Gastrocnemius medialis (tissue), 4 donors: ENCODE data around the gene TMEM117. TPM values are rescaled to one million over a fixed set of nuclear protein-coding genes. Genes with fewer than 3 reads are reported as not detected.

Experiments used
- ATAC-seq, 2 donors: fragments of 150-250 bp; one replicate each; pipeline ENCODE4 v1.9.1; 2016
- DNase-seq, 2 donors: peaks; one replicate each; pipeline ENCODE4 v3.0.0-alpha.2; 2019
- H3K27ac ChIP-seq, 4 donors: fragments of 200-600 bp; sonication (generic); 1 replicate in 1 of 4; 2 replicates in 3 of 4; pipeline ENCODE4 v1.5.1; 2016 to 2018; ENCODE audit warnings: mild to moderate bottlenecking in 2 of 4, moderate library complexity in 1 of 4
- H3K27me3 ChIP-seq, 3 donors: fragments of 200-600 bp; sonication (generic) in 2 of 3; 1 replicate in 1 of 3; 2 replicates in 2 of 3; pipeline versions ENCODE4 v1.5.1 to v1.6.0; 2016 to 2019; ENCODE audit warnings: mild to moderate bottlenecking in 1 of 3, moderate library complexity in 1 of 3
- H3K36me3 ChIP-seq, 2 donors: fragments of 200-600 bp; sonication (generic) in 1 of 2; one replicate each; pipeline ENCODE4 v1.5.1; 2017 to 2018
- H3K4me1 ChIP-seq, 2 donors: fragments of 200-600 bp; sonication (generic) in 1 of 2; one replicate each; pipeline ENCODE4 v1.5.1; 2016 to 2017; ENCODE audit warnings: mild to moderate bottlenecking in 2 of 2
- H3K4me3 ChIP-seq, 4 donors: fragments of 200-600 bp; sonication (generic) in 3 of 4; 1 replicate in 1 of 4; 2 replicates in 3 of 4; pipeline ENCODE4 v1.5.1; 2016 to 2019; ENCODE audit warnings: mild to moderate bottlenecking in 2 of 4
- H3K9me3 ChIP-seq, 3 donors: fragments of 200-600 bp; sonication (generic) in 2 of 3; 1 replicate in 1 of 3; 2 replicates in 2 of 3; pipeline ENCODE4 v1.5.1; 2016 to 2019
- CTCF ChIP-seq, 5 experiments: fragments of 450-650 bp in 3 of 5; fragments of 200-600 bp in 2 of 5; sonication (generic) in 2 of 5; IDR thresholded peaks in 4 of 5; conservative IDR thresholded peaks in 1 of 5; 1 replicate in 4 of 5; 2 replicates in 1 of 5; pipeline ENCODE4 v1.5.1; 2016 to 2019; ENCODE audit warnings: antibody characterized with exemption in 5 of 5, mild to moderate bottlenecking in 3 of 5, moderate library complexity in 3 of 5
- POLR2A ChIP-seq, 2 donors: fragments of 450-650 bp; IDR thresholded peaks; one replicate each; pipeline ENCODE4 v1.6.1; 2017; ENCODE audit warnings: antibody characterized with exemption in 2 of 2, mild to moderate bottlenecking in 2 of 2, moderate library complexity in 2 of 2
- in situ Hi-C, 4 donors: fragments of 200-750 bp; cut with MboI; loops; one replicate each; pipeline versions ENCODE4 v1.15.0 to v1.8.0; 2017; ENCODE audit warnings: low sequenced_read_pairs in 4 of 4
- intact Hi-C: fragments of 100-400 bp; cut with DNase I; formaldehyde crosslinking; loops from one replicate; pipeline ENCODE4 v1.15.1; 2023; ENCODE audit warnings: low total_unique reads
- total RNA-seq, 4 donors: library from RNA; depleted of rRNA; stranded (reverse); fragments of >200 nt; gene quantifications; one replicate each; pipeline versions ENCODE4 v1.1.0 to v1.2.3, GENCODE V29; 2016

Gene TMEM117
- total RNA-seq, 4 donors from 2014 or later, result 3.5 to 19.4 (median 6.1) TPM

DNA sequence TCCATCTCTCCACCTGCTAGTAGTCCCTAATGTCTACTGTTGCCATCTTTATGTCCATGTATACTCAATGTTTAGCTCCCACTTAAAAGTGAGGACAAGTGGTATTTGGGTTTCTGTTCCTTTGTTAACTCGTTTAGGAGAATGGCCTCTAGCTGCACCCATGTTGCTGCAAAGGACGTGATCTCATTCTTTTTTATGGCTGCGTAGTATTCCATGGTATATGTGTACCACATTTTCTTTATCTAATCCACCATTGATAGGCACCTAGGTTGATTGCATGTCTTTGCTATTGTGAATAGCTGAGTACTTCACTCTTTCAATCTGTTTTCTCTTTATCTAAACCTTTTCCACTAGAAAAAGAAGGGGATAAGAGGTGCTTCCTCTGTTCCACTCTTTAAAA lies 130.0 kb downstream of the TMEM117 start:
- TF ChIP-seq POLR2A (IDR thresholded peaks at IDR 0.05), result no peak
- H3K27ac ChIP-seq, result no peak overlapping the region
- no peak for ATAC-seq
- intact Hi-C loops (no loop called here), in situ Hi-C loops (no loop called here)
- H3K27me3 ChIP-seq, result no peaks in the 10 kb centered on the region
- H3K36me3 ChIP-seq, result no peaks in the 10 kb centered on the region
- no peak for DNase-seq
- H3K9me3 ChIP-seq, result no peaks in the 10 kb centered on the region
- no peaks in the 10 kb centered on the region for H3K4me1 ChIP-seq
- H3K4me3 ChIP-seq, result no peak overlapping the region

- no peak for TF ChIP-seq CTCF (IDR thresholded peaks at IDR 0.05 in 4 of 5, conservative IDR thresholded peaks at IDR 0.05 in 1 of 5)
- no peak for TF ChIP-seq POLR2A (IDR thresholded peaks at IDR 0.05)
- no peaks in the 10 kb centered on the region for H3K36me3 ChIP-seq
- H3K27me3 ChIP-seq, result no peaks in the 10 kb centered on the region
- in situ Hi-C loops (no loop called here), intact Hi-C loops (no loop called here)
- H3K27ac ChIP-seq, result no peak overlapping the region
- H3K9me3 ChIP-seq, result no peaks in the 10 kb centered on the region
- no peak overlapping the region for H3K4me3 ChIP-seq
- ATAC-seq (no peak), DNase-seq (no peak)
- no peaks in the 10 kb centered on the region for H3K4me1 ChIP-seq
These were observed 132.9 kb downstream of the TMEM117 start for GRCh38 chr12:43968736-43969135.

DNA sequence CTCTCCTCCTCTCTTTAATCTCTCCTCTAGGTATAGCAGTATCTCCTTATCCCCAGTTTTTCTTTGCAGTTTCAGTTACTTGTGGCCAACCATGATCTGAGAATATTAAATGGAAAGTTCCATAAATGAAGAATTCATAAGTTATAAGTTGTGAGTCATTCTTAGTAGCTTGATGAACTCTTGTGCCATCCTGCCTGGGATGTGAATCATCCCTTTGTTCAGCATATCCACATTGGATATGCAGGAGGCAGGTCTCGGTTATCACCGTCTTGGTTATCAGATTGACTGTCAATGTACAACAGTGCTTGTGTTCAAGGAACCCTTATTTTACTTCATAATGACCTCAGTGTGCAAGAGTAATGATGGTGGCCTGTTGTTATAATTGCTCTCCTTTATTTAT lies 134.0 kb downstream of the TMEM117 start:
- H3K36me3 ChIP-seq, result no peaks in the 10 kb centered on the region
- in situ Hi-C loops (no loop called here), intact Hi-C loops (no loop called here)
- H3K9me3 ChIP-seq, result no peaks in the 10 kb centered on the region
- no peak for ATAC-seq
- DNase-seq, result no peak
- H3K4me3 ChIP-seq, result no peak overlapping the region
- no peak for TF ChIP-seq CTCF (IDR thresholded peaks at IDR 0.05 in 4 of 5, conservative IDR thresholded peaks at IDR 0.05 in 1 of 5)
- TF ChIP-seq POLR2A (IDR thresholded peaks at IDR 0.05), result no peak
- H3K27ac ChIP-seq, result no peak overlapping the region
- H3K27me3 ChIP-seq, result no peaks in the 10 kb centered on the region
- H3K4me1 ChIP-seq, result no peaks in the 10 kb centered on the region

DNA sequence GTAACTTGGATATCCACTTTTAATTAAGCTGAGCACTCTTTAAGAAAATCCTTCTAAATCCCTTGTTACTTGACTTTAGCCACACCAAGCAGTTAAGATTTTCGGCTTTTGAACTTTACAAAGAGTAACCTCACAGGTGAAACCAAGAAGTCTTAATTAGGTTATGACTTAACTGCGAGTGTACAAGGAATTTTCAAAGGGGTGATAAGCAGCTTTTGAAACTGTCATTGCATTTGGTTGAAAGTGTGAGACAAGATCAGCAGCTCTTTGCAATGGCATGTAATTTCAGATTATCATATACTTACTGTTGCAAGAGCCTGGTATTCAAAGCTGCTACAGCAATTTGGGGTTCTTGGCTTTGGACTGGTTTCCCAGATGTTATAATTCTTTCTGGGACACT lies 137.5 kb downstream of the TMEM117 start:
- no peak for TF ChIP-seq CTCF (IDR thresholded peaks at IDR 0.05 in 4 of 5, conservative IDR thresholded peaks at IDR 0.05 in 1 of 5)
- TF ChIP-seq POLR2A (IDR thresholded peaks at IDR 0.05), result no peak
- Histone ChIP-seq H3K27me3 (no peaks in the 10 kb centered on the region), H3K36me3 (no peaks in the 10 kb centered on the region), H3K4me3 (no peak overlapping the region), H3K9me3 (no peaks in the 10 kb centered on the region), H3K27ac (no peak overlapping the region), H3K4me1 (no peaks in the 10 kb centered on the region)
- ATAC-seq, result no peak
- intact Hi-C loops, result no loop called here
- in situ Hi-C loops, result no loop called here
- no peak for DNase-seq

GRCh38 chr12:43973993-43974392 lies 138.1 kb downstream of the TMEM117 start:
- in situ Hi-C loops, result no loop called here
- no peak for ATAC-seq

More at GRCh38 chr12:43973993-43974392, 138.1 kb downstream of the TMEM117 start:
- no peak overlapping the region for H3K27ac ChIP-seq
- no peaks in the 10 kb centered on the region for H3K36me3 ChIP-seq
- no peaks in the 10 kb centered on the region for H3K4me1 ChIP-seq
- no peaks in the 10 kb centered on the region for H3K9me3 ChIP-seq
- H3K4me3 ChIP-seq, result no peak overlapping the region
- TF ChIP-seq POLR2A (IDR thresholded peaks at IDR 0.05) (no peak), CTCF (IDR thresholded peaks at IDR 0.05 in 4 of 5, conservative IDR thresholded peaks at IDR 0.05 in 1 of 5) (no peak)
- intact Hi-C loops, result no loop called here
- no peaks in the 10 kb centered on the region for H3K27me3 ChIP-seq
- no peak for DNase-seq
